Testis (tissue), 2 donors: ENCODE results near the gene LPO.

Source experiments
- POLR2A ChIP-seq: fragments of 450-650 bp; IDR thresholded peaks from one replicate; pipeline ENCODE4 v1.6.1; 2017; ENCODE audit warnings: antibody characterized with exemption, mild to moderate bottlenecking, moderate library complexity
- TF ChIP-seq, protein P1 (sequence below), 3 experiments: fragments of 450-650 bp in 2 of 3; fragments of 200-600 bp in 1 of 3; sonication (generic) in 1 of 3; IDR thresholded peaks; one replicate each; pipeline ENCODE4 v1.5.1; 2016 to 2019; ENCODE audit warnings: antibody characterized with exemption in 3 of 3, mild to moderate bottlenecking in 2 of 3, moderate library complexity in 1 of 3

- no peak for TF ChIP-seq POLR2A
- TF ChIP-seq, protein P1, sequence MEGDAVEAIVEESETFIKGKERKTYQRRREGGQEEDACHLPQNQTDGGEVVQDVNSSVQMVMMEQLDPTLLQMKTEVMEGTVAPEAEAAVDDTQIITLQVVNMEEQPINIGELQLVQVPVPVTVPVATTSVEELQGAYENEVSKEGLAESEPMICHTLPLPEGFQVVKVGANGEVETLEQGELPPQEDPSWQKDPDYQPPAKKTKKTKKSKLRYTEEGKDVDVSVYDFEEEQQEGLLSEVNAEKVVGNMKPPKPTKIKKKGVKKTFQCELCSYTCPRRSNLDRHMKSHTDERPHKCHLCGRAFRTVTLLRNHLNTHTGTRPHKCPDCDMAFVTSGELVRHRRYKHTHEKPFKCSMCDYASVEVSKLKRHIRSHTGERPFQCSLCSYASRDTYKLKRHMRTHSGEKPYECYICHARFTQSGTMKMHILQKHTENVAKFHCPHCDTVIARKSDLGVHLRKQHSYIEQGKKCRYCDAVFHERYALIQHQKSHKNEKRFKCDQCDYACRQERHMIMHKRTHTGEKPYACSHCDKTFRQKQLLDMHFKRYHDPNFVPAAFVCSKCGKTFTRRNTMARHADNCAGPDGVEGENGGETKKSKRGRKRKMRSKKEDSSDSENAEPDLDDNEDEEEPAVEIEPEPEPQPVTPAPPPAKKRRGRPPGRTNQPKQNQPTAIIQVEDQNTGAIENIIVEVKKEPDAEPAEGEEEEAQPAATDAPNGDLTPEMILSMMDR (IDR thresholded peaks at IDR 0.05), result no peak
These were observed 64.0 kb downstream of the LPO start for GRCh38 chr17:58302171-58302918.
